ENCODE data around the gene TBPL2.
"Not testable (repeated sequence)": the region's sequence is repeated elsewhere in the genome, so short reads cannot be mapped to it uniquely, and the experiment has no call there.

TBPL2 gene

GRCh38 chr14:55438066-55438683, 2.2 kb downstream of the TBPL2 start:
- no peak for DNase-seq

GRCh38 chr14:55436931-55437330, 3.5 kb downstream of the TBPL2 start:
- DNase-seq, result no peak

- DNase-seq, result no peak
Observed at GRCh38 chr14:55436519-55436918, 3.9 kb downstream of the TBPL2 start.

GRCh38 chr14:55434805-55435174, 5.6 kb downstream of the TBPL2 start:
- no peak for DNase-seq

GRCh38 chr14:55433880-55434804, 6.3 kb downstream of the TBPL2 start:
- DNase-seq, result no peak

GRCh38 chr14:55432628-55433027, 7.8 kb downstream of the TBPL2 start:
- no peak for DNase-seq

GRCh38 chr14:55430024-55430690, 10.3 kb downstream of the TBPL2 start:
- peak; percentile 27 for DNase-seq

GRCh38 chr14:55427439-55427838, 13.0 kb downstream of the TBPL2 start:
- DNase-seq, result no peak

GRCh38 chr14:55426891-55427290, 13.5 kb downstream of the TBPL2 start:
- DNase-seq, result no peak

GRCh38 chr14:55425091-55425490, 15.3 kb downstream of the TBPL2 start:
- DNase-seq, result no peak

GRCh38 chr14:55423969-55424368, 16.4 kb downstream of the TBPL2 start:
- DNase-seq, result no peak

- DNase-seq, result not testable (repeated sequence)
Observed at GRCh38 chr14:55422338-55422737, 18.1 kb downstream of the TBPL2 start.

- no peak for DNase-seq
Observed at GRCh38 chr14:55419663-55420062, 20.8 kb downstream of the TBPL2 start.

- DNase-seq, result no peak
Observed at GRCh38 chr14:55418411-55418810, 22.0 kb downstream of the TBPL2 start.

- DNase-seq, result no peak
Observed at GRCh38 chr14:55417955-55418354, 22.5 kb downstream of the TBPL2 start.

- DNase-seq, result no peak
Observed at GRCh38 chr14:55416866-55417265, 23.6 kb downstream of the TBPL2 start.

GRCh38 chr14:55414551-55414950, 25.9 kb downstream of the TBPL2 start:
- DNase-seq, result no peak

GRCh38 chr14:55412676-55413075, 27.7 kb downstream of the TBPL2 start:
- DNase-seq, result no peak

GRCh38 chr14:55411426-55412389, 28.7 kb downstream of the TBPL2 start, which contains the start of gene ATG14:
ATG14 (minus strand) TSS chr14:55411830; CDS start chr14:55411822, 8 bp downstream.
- DNase-seq, result peak; percentile 77

- no peak for DNase-seq
Observed at GRCh38 chr14:55410876-55411275, 29.5 kb downstream of the TBPL2 start.

GRCh38 chr14:55404173-55404854, 36.1 kb downstream of the TBPL2 start:
- DNase-seq, result no peak

GRCh38 chr14:55401751-55402150, 38.7 kb downstream of the TBPL2 start:
- DNase-seq, result no peak
